Measurements from ENCODE around the gene ZNF236. TPM values are rescaled to one million over a fixed set of nuclear protein-coding genes. Genes with fewer than 3 reads are reported as not detected.

ZNF236 gene
- total RNA-seq, 1 donor: 13.6 TPM

- TF ChIP-seq CTCF (IDR thresholded peaks at IDR 0.05; ENCODE audit: insufficient read depth, low read length): no peak
- no peak overlapping the region for H3K4me3 ChIP-seq (ENCODE audit: low read depth, low read length)
- no peak for DNase-seq (ENCODE audit: low read depth)
Measured at GRCh38 chr18:76983613-76984051, 161.3 kb downstream of the ZNF236 start.

- DNase-seq (ENCODE audit: low read depth): no peak
- no peak overlapping the region for H3K4me3 ChIP-seq (ENCODE audit: low read depth, low read length)
- TF ChIP-seq CTCF (IDR thresholded peaks at IDR 0.05; ENCODE audit: insufficient read depth, low read length): no peak
Measured at GRCh38 chr18:76984193-76985155, 162.1 kb downstream of the ZNF236 start.

DNA sequence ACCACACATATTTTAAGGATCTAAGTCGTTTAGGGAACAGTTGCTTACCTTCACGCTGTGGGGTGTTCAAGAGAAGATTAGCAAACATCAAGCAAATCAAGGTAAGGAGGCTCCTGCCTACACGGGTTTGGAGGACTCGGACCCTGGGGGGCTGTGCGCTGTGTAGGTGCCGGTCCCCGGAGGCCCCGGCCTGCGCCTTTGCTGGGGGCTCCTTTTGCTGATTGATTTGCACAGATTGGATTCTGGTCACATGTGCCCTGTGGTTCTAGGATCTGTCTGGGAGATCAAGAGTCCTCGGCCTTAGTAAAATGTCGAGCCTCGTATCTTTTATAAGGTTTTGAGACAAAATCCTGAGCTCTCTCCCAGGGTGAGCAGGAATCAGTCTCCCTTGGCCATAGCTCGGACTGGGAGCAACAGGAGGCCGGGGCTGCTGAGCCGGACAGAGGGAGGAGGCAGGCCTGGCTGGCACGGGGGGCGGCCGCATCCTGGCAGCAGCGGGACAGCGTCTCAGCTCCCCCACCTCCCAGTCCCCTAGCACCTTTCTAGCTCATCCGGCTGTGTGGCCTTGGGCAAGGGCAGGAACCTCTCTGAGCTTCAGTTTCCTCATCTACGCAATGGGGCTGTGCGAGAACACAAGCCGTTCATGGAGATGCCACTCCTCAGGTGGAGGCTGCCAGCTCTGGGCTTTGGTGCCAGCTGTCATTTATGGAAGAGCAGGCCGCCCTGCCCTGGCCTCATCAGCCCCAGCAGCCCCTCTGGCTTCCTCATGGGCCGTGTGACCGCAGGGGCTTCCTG, 163.0 kb downstream of the ZNF236 start:
- TF ChIP-seq CTCF (IDR thresholded peaks at IDR 0.05; ENCODE audit: insufficient read depth, low read length): no peak
- H3K4me3 ChIP-seq (ENCODE audit: low read depth, low read length): no peak overlapping the region
- no peak for DNase-seq (ENCODE audit: low read depth)

- no peak overlapping the region for H3K4me3 ChIP-seq (ENCODE audit: low read depth, low read length)
- TF ChIP-seq CTCF (IDR thresholded peaks at IDR 0.05; ENCODE audit: insufficient read depth, low read length): no peak
- no peak for DNase-seq (ENCODE audit: low read depth)
Measured at GRCh38 chr18:76985951-76986236, 163.5 kb downstream of the ZNF236 start.

DNA sequence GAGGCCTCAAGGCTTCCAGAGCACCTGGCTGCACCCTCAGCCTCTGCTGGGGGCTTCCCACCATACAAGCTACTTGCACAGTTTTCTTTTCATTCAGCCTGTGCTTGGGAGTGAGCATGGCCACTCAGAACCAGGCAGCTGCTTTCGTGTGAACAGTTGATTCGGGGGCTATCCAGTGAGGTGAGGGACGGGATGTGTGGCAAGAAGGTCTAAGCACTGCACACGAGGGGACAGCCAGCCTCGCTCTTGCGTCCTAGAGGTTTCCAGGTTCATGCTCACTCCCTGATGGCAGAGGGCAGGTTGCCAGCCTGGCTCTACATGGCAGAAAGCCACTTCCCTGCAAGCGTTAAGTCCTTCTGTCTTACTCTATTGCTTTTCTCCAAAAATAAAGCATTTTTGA, 164.0 kb downstream of the ZNF236 start:
- TF ChIP-seq CTCF (IDR thresholded peaks at IDR 0.05; ENCODE audit: insufficient read depth, low read length): no peak
- no peak for DNase-seq (ENCODE audit: low read depth)
- no peak overlapping the region for H3K4me3 ChIP-seq (ENCODE audit: low read depth, low read length)

GRCh38 chr18:76988031-76988826, 165.9 kb downstream of the ZNF236 start:
- DNase-seq (ENCODE audit: low read depth): no peak
- H3K4me3 ChIP-seq (ENCODE audit: low read depth, low read length): no peak overlapping the region
- TF ChIP-seq CTCF (IDR thresholded peaks at IDR 0.05; ENCODE audit: insufficient read depth, low read length): no peak

Measured in fibroblast of the aortic adventitia (primary cell).